ENCODE data around the gene CHST8. TPM values are rescaled to one million over a fixed set of nuclear protein-coding genes. Genes with fewer than 3 reads are reported as not detected.

Gene CHST8
- total RNA-seq, 1 experiment from 2014 or later, result 33.5 TPM

DNA sequence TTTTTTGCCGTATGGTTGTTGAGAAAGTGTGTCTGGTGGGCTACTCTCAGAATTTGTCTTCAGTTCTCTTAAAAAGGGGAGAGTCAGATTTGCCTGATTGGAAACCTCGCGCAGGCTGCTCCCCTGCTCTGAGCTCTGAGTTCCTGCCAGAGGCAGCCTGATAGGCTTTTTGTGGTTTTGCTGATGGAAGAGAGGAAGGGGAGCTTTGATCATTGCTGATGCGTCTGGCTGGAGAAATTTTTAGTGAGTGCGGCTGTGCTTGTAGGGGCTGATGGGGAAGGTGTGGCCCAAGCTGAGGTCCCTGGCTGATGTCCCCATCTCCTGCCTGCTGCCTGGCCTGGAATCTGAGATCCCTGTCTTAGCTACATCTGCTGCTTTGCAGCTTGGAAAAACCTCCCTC is 2.8 kb downstream of the CHST8 start:
- H3K27ac Mint-ChIP-seq, result no peak overlapping the region
- no peaks in the 10 kb centered on the region for H3K36me3 Mint-ChIP-seq
- H3K9me3 Mint-ChIP-seq, result no peaks in the 10 kb centered on the region
- ChIA-PET POLR2A (interaction anchor here (1.7 kb wide), 1 partner anchor 16 kb away, joined by 5 read pairs; no protein-coding TSS in a partner anchor), CTCF (interaction anchor here (1.2 to 2.3 kb wide), 5 partner anchors 12 to 209 kb away, joined by 3 to 6 read pairs (median 3); no protein-coding TSS in a partner anchor)
- H3K4me3 Mint-ChIP-seq, result peak overlapping the region; percentile 13
- ATAC-seq (no peak), DNase-seq (ENCODE audit: low spot score) (no peak)
- TF ChIP-seq ETV6 (CRISPR knock-in tag; IDR thresholded peaks at IDR 0.05) (no peak), RORB (CRISPR knock-in tag; IDR thresholded peaks at IDR 0.05) (no peak), ZNF121 (CRISPR knock-in tag; IDR thresholded peaks at IDR 0.05) (no peak), MXD4 (CRISPR knock-in tag; IDR thresholded peaks at IDR 0.05; ENCODE audit: borderline replicate concordance) (no peak)
- TF ChIP-seq, protein P1, sequence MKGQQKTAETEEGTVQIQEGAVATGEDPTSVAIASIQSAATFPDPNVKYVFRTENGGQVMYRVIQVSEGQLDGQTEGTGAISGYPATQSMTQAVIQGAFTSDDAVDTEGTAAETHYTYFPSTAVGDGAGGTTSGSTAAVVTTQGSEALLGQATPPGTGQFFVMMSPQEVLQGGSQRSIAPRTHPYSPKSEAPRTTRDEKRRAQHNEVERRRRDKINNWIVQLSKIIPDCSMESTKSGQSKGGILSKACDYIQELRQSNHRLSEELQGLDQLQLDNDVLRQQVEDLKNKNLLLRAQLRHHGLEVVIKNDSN (CRISPR knock-in tag; IDR thresholded peaks at IDR 0.05), result no peak
- peaks cover 47% of the 10 kb centered on the region for H3K27me3 Mint-ChIP-seq (ENCODE audit: low read depth)
- H3K4me1 Mint-ChIP-seq, result peaks cover 49% of the 10 kb centered on the region

GRCh38 chr19:33627526-33627925 is 5.8 kb downstream of the CHST8 start:
- ATAC-seq (no peak), DNase-seq (ENCODE audit: low spot score) (no peak)
- ChIA-PET CTCF (no interaction called here), POLR2A (no interaction called here)
- Mint-ChIP-seq H3K4me3 (no peak overlapping the region), H3K27me3 (ENCODE audit: low read depth) (peaks cover 28% of the 10 kb centered on the region), H3K4me1 (peaks cover 56% of the 10 kb centered on the region), H3K9me3 (no peaks in the 10 kb centered on the region), H3K36me3 (no peaks in the 10 kb centered on the region), H3K27ac (no peak overlapping the region)
- TF ChIP-seq ZNF425 (CRISPR knock-in tag; conservative IDR thresholded peaks at IDR 0.05), result no peak
- TF ChIP-seq, protein P2, sequence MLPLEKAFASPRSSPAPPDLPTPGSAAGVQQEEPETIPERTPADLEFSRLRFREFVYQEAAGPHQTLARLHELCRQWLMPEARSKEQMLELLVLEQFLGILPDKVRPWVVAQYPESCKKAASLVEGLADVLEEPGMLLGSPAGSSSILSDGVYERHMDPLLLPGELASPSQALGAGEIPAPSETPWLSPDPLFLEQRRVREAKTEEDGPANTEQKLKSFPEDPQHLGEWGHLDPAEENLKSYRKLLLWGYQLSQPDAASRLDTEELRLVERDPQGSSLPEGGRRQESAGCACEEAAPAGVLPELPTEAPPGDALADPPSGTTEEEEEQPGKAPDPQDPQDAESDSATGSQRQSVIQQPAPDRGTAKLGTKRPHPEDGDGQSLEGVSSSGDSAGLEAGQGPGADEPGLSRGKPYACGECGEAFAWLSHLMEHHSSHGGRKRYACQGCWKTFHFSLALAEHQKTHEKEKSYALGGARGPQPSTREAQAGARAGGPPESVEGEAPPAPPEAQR (CRISPR knock-in tag; IDR thresholded peaks at IDR 0.05), result no peak
- TF ChIP-seq ATF1 (CRISPR knock-in tag; IDR thresholded peaks at IDR 0.05), result no peak
- TF ChIP-seq IRF2 (CRISPR knock-in tag; IDR thresholded peaks at IDR 0.05; ENCODE audit: borderline replicate concordance, low read depth), result no peak
- TF ChIP-seq TEAD4 (CRISPR knock-in tag; IDR thresholded peaks at IDR 0.05), result no peak
- no peak for TF ChIP-seq NR1H2 (CRISPR knock-in tag; IDR thresholded peaks at IDR 0.05)
- TF ChIP-seq ETV6 (CRISPR knock-in tag; IDR thresholded peaks at IDR 0.05), result no peak
- no peak for TF ChIP-seq NFE2L1 (CRISPR knock-in tag; IDR thresholded peaks at IDR 0.05)
- TF ChIP-seq JAZF1 (CRISPR knock-in tag; IDR thresholded peaks at IDR 0.05), result no peak
- TF ChIP-seq E2F5 (CRISPR knock-in tag; IDR thresholded peaks at IDR 0.05), result no peak
- no peak for TF ChIP-seq ZNF121 (CRISPR knock-in tag; IDR thresholded peaks at IDR 0.05)

- ChIA-PET CTCF (interaction anchor here (1.4 kb wide), 1 partner anchor 198 kb away, joined by 4 read pairs; no protein-coding TSS in a partner anchor), POLR2A (no interaction called here)
- H3K36me3 Mint-ChIP-seq, result no peaks in the 10 kb centered on the region
- no peaks in the 10 kb centered on the region for H3K9me3 Mint-ChIP-seq
- ATAC-seq (no peak), DNase-seq (ENCODE audit: low spot score) (no peak)
- H3K4me3 Mint-ChIP-seq, result no peak overlapping the region
- peaks cover 55% of the 10 kb centered on the region for H3K4me1 Mint-ChIP-seq
- H3K27me3 Mint-ChIP-seq (ENCODE audit: low read depth), result peaks cover 21% of the 10 kb centered on the region
- no peak overlapping the region; the same call in 1 of the 2 replicates for H3K27ac Mint-ChIP-seq
- TF ChIP-seq NR3C1 (CRISPR knock-in tag; conservative IDR thresholded peaks at IDR 0.05; ENCODE audit: low read depth), result no peak
- no peak for TF ChIP-seq NFATC4 (CRISPR knock-in tag; IDR thresholded peaks at IDR 0.05)
- TF ChIP-seq JAZF1 (CRISPR knock-in tag; IDR thresholded peaks at IDR 0.05), result no peak
- TF ChIP-seq SOX15 (CRISPR knock-in tag; IDR thresholded peaks at IDR 0.05), result no peak
- TF ChIP-seq, protein P3, sequence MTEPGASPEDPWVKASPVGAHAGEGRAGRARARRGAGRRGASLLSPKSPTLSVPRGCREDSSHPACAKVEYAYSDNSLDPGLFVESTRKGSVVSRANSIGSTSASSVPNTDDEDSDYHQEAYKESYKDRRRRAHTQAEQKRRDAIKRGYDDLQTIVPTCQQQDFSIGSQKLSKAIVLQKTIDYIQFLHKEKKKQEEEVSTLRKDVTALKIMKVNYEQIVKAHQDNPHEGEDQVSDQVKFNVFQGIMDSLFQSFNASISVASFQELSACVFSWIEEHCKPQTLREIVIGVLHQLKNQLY (CRISPR knock-in tag; IDR thresholded peaks at IDR 0.05), result no peak
- no peak for TF ChIP-seq ZNF512 (CRISPR knock-in tag; IDR thresholded peaks at IDR 0.05; ENCODE audit: borderline replicate concordance)
- no peak for TF ChIP-seq IRF1 (CRISPR knock-in tag; IDR thresholded peaks at IDR 0.05)
- no peak for TF ChIP-seq ETV6 (CRISPR knock-in tag; IDR thresholded peaks at IDR 0.05)
- TF ChIP-seq TCF7 (CRISPR knock-in tag; IDR thresholded peaks at IDR 0.05; ENCODE audit: low read depth), result no peak
- TF ChIP-seq E2F5 (CRISPR knock-in tag; IDR thresholded peaks at IDR 0.05), result no peak
Observed at GRCh38 chr19:33627962-33628839, 6.4 kb downstream of the CHST8 start.

Data from WTC11 (cell line).